NT2/D1 (cell line): ENCODE data around the gene RSPH6A.

Experiments
- YY1 ChIP-seq: IDR thresholded peaks from 2 replicates; pipeline ENCODE4 v1.6.1; 2011; ENCODE audit not compliant: insufficient read length, insufficient read depth
- ZNF274 ChIP-seq: IDR thresholded peaks from 2 replicates; pipeline ENCODE4 v1.6.1; 2011; ENCODE audit warnings: mild to moderate bottlenecking, low read depth, low read length

DNA sequence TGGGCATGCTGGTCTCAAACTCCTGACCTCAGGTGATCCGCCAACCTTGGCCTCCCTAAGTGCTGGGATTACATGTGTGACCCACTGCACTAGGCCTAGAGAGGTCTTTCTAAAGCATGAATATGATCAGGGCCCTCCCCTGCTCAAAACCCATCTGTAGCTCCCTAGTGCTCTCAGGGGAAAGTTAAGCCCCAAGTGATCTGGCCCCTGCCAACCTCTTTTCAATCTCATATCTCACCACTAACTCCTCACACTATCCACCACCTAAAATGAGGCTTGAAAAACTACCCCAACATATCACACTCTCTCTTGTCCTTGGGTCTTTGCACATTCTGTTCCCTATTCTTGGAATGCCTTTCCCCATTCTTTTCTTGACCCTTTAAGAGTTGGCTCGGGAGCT, 20.5 kb downstream of the RSPH6A start:
- TF ChIP-seq ZNF274 (no peak), YY1 (no peak)
